ENCODE measurements around the gene HS3ST4. TPM values are rescaled to one million over a fixed set of nuclear protein-coding genes. Genes with fewer than 3 reads are reported as not detected.

The HS3ST4 gene
- total and polyA plus RNA-seq, 2 donors (not counting 1 experiment from before 2014, with no cell fraction given): not detected

DNA sequence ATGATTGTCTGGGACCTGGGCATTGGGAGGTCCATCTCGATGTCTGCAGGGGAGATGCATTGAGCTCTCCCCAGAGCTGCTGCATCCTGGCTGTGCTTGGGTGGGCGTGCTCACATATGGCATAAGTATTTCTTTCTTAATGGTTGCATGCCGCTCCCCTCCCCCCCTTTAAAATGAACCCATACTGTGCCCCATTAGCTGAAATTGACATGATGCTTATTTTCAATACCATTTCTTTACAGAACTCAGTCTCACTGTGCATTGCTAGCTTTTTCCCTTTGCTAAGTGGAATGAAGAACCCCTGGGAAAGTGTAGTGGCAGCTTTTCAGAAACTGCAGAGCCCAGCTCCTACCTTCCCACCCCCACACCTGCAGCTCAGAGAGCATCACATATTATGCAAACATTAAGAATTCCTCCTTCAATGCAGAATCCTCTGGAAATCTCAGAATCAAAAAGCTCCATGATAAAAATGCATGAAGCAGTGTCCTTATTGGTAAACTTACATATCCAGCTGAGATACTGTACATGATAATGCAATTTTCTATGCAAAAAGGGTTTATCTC is 56.4 kb downstream of the HS3ST4 start:
- Histone ChIP-seq H3K79me2 (ENCODE audit: control insufficient read depth, insufficient read depth, low read length) (no peaks in the 10 kb centered on the region), H4K20me1 (ENCODE audit: control insufficient read depth, insufficient read depth, low read length, poor library complexity, severe bottlenecking) (no peaks in the 10 kb centered on the region), H3K9me3 (ENCODE audit: control extremely low read depth in 1 of 3, control insufficient read depth in 2 of 3, insufficient read depth in 1 of 3, low read length in 2 of 3) (peaks cover 0 to 3% (median 3%) of the 10 kb centered on the region in 3 donors), H3K36me3 (replicated peaks in 1 of 2; ENCODE audit: control extremely low read depth in 1 of 2, control insufficient read depth in 1 of 2, extremely low read depth in 1 of 2, insufficient read depth in 2 of 2, low read length in 1 of 2) (no peaks in the 10 kb centered on the region), H3K27ac (ENCODE audit: low read length in 2 of 2) (no peak overlapping the region), H3K27me3 (replicated peaks in 1 of 4; ENCODE audit: control extremely low read depth in 1 of 4, control insufficient read depth in 3 of 4, insufficient read depth in 4 of 4, low read length in 3 of 4) (no peaks in the 10 kb centered on the region), H2AFZ (ENCODE audit: insufficient read depth, low read depth, low read length, poor library complexity, severe bottlenecking) (no peak overlapping the region), H3K9ac (ENCODE audit: low read length) (no peak overlapping the region), H3K4me1 (ENCODE audit: control insufficient read depth in 2 of 2, insufficient read depth in 2 of 2, low read length in 2 of 2) (no peaks in the 10 kb centered on the region), H3K4me2 (replicated peaks; ENCODE audit: low read depth, low read length, poor library complexity, severe bottlenecking) (no peak overlapping the region), H3K4me3 (ENCODE audit: control extremely low read depth in 1 of 5, extremely low read depth in 1 of 5, insufficient read depth in 1 of 5, low read depth in 2 of 5, low read length in 4 of 5) (no peak overlapping the region)
- ChIA-PET POLR2A (no interaction called here), CTCF (no interaction called here)
- no peak for DNase-seq
- H3K4me1 Mint-ChIP-seq: no peaks in the 10 kb centered on the region
- intact Hi-C loops (cut with micrococcal nuclease): no loop called here
- H3K27ac Mint-ChIP-seq: no peak overlapping the region
- no peak overlapping the region for H3K4me3 Mint-ChIP-seq
- no peak for TF ChIP-seq CTCF (IDR thresholded peaks at IDR 0.05)
- TF ChIP-seq EZH2 (IDR thresholded peaks at IDR 0.05; ENCODE audit: borderline replicate concordance, insufficient read depth, low read depth, low read length, poor library complexity, severe bottlenecking): no peak
- peaks cover 4% of the 10 kb centered on the region for H3K9me3 Mint-ChIP-seq (ENCODE audit: insufficient read depth)
- 60% methylated on average over 2 of the region's 3 CpGs for WGBS (ENCODE audit: insufficient coverage)
- ATAC-seq (ENCODE audit: low read depth): no peak
- H3K27me3 Mint-ChIP-seq: peaks cover 4% of the 10 kb centered on the region

GRCh38 chr16:25750488-25751216 is 58.9 kb downstream of the HS3ST4 start:
- no peak for DNase-seq
- TF ChIP-seq CTCF (IDR thresholded peaks at IDR 0.05) (no peak), EZH2 (IDR thresholded peaks at IDR 0.05; ENCODE audit: borderline replicate concordance, insufficient read depth, low read depth, low read length, poor library complexity, severe bottlenecking) (no peak)
- Mint-ChIP-seq H3K4me3 (no peak overlapping the region), H3K4me1 (no peaks in the 10 kb centered on the region), H3K9me3 (ENCODE audit: insufficient read depth) (peaks cover 2% of the 10 kb centered on the region), H3K27me3 (no peaks in the 10 kb centered on the region), H3K27ac (no peak overlapping the region)
- whole genome bisulfite sequencing (ENCODE audit: insufficient coverage): 94% methylated on average over 2 of the region's 6 CpGs
- H3K27ac ChIP-seq (ENCODE audit: low read length in 2 of 2): no peak overlapping the region
- H3K9ac ChIP-seq (ENCODE audit: low read length): no peak overlapping the region
- ChIA-PET POLR2A (no interaction called here), CTCF (no interaction called here)
- H4K20me1 ChIP-seq (ENCODE audit: control insufficient read depth, insufficient read depth, low read length, poor library complexity, severe bottlenecking): no peaks in the 10 kb centered on the region
- no peak overlapping the region for H2AFZ ChIP-seq (ENCODE audit: insufficient read depth, low read depth, low read length, poor library complexity, severe bottlenecking)
- no peaks in the 10 kb centered on the region for H3K4me1 ChIP-seq (ENCODE audit: control insufficient read depth in 2 of 2, insufficient read depth in 2 of 2, low read length in 2 of 2)
- no peaks in the 10 kb centered on the region for H3K36me3 ChIP-seq (replicated peaks in 1 of 2; ENCODE audit: control extremely low read depth in 1 of 2, control insufficient read depth in 1 of 2, extremely low read depth in 1 of 2, insufficient read depth in 2 of 2, low read length in 1 of 2)
- no peaks in the 10 kb centered on the region for H3K79me2 ChIP-seq (ENCODE audit: control insufficient read depth, insufficient read depth, low read length)
- no peaks in the 10 kb centered on the region for H3K27me3 ChIP-seq (replicated peaks in 1 of 4; ENCODE audit: control extremely low read depth in 1 of 4, control insufficient read depth in 3 of 4, insufficient read depth in 4 of 4, low read length in 3 of 4)
- H3K4me3 ChIP-seq (ENCODE audit: control extremely low read depth in 1 of 5, extremely low read depth in 1 of 5, insufficient read depth in 1 of 5, low read depth in 2 of 5, low read length in 4 of 5): no peak overlapping the region
- ATAC-seq (ENCODE audit: low read depth): no peak
- intact Hi-C loops (cut with micrococcal nuclease): no loop called here
- peaks cover 0 to 3% (median 3%) of the 10 kb centered on the region in 3 donors for H3K9me3 ChIP-seq (ENCODE audit: control extremely low read depth in 1 of 3, control insufficient read depth in 2 of 3, insufficient read depth in 1 of 3, low read length in 2 of 3)
- no peak overlapping the region for H3K4me2 ChIP-seq (replicated peaks; ENCODE audit: low read depth, low read length, poor library complexity, severe bottlenecking)

All from B cell (primary cell).